Measurements from ENCODE around the gene ARL3.

The ARL3 gene

DNA sequence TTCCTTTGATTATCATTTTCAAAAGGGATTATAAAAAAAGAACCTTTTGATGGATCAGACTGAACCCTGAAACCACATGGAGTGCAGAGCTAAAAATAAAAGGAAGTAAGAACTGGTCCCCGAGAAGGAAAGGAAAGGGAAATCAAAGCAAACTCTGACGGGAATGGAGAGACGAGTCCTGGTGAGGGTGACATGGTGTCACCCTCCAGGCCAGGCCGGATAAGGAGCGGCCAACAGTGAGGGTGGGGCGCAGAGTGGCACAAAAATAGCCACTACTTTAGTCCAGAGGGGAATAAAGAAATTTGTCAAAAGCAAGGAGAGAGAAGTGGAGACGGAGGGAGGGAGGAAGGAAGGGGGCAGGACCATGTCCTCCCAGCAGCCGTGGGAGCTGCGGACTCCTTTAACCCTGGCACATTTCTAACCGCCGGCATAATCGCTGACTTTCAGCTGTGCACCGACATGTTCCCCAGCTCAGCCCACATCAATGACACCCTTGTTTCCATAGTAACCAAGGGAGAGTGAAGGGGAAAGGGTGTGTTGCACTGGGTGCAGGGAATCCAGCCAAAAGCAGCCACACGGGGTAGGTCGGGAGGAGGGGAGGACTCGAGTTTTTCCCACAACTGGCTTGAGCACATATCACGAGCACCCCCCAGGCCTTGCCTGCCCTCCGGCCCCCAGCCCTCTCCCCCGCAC, 40.2 kb downstream of the ARL3 start:
- Histone ChIP-seq H3K4me2 (ENCODE audit: insufficient read depth, low read length, poor library complexity, severe bottlenecking) (peak overlapping the region; percentile 38), H2AFZ (ENCODE audit: low read length) (peak overlapping the region; percentile 76), H2BK15ac (ENCODE audit: low read length) (peak overlapping the region; percentile 60), H4K8ac (ENCODE audit: low read depth, low read length) (no peak overlapping the region), H3K27me3 (ENCODE audit: control insufficient read depth in 3 of 3, insufficient read depth in 3 of 3, low read depth in 1 of 3, low read length in 3 of 3) (no peaks in the 10 kb centered on the region), H3K9ac (ENCODE audit: low read depth, low read length, poor library complexity) (peak overlapping the region; percentile 32), H3K14ac (ENCODE audit: low read length) (no peak overlapping the region), H3K4me3 (ENCODE audit: low read length in 2 of 2) (peak overlapping the region in 1 of 2 donors; percentile 41), H2BK120ac (ENCODE audit: low read depth, low read length) (no peak overlapping the region), H2AK5ac (ENCODE audit: low read depth, low read length) (no peak overlapping the region), H2BK12ac (ENCODE audit: low read length) (no peak overlapping the region), H3K18ac (ENCODE audit: low read length) (peak overlapping the region; percentile 86), H3K4ac (ENCODE audit: low read length) (no peak overlapping the region), H4K91ac (ENCODE audit: low read depth, low read length, poor library complexity) (no peak overlapping the region), H2BK5ac (ENCODE audit: low read length) (no peak overlapping the region), H3K27ac (replicated peaks; ENCODE audit: low read length) (peak overlapping the region; percentile 64), H3K23ac (ENCODE audit: low read depth, low read length, poor library complexity) (no peak overlapping the region), H3K79me1 (ENCODE audit: low read depth, low read length) (peaks cover 2% of the 10 kb centered on the region), H3K36me3 (replicated peaks in 1 of 2; ENCODE audit: control insufficient read depth in 2 of 2, insufficient read depth in 2 of 2, low read length in 2 of 2) (no peaks in the 10 kb centered on the region), H3K4me1 (ENCODE audit: control insufficient read depth in 2 of 2, insufficient read depth in 1 of 2, low read depth in 1 of 2, low read length in 2 of 2) (peaks cover 38 to 71% of the 10 kb centered on the region in 2 donors), H3K9me3 (replicated peaks in 1 of 2; ENCODE audit: control insufficient read depth in 2 of 2, insufficient read depth in 1 of 2, low read depth in 1 of 2, low read length in 2 of 2) (no peaks in the 10 kb centered on the region)
- WGBS, 2 donors (ENCODE audit: extremely low coverage in 2 of 2, insufficient read length in 2 of 2, insufficient replicate concordance in 1 of 2), result no CpG with 5 or more reads among the region's 19 CpGs
- DNase-seq (ENCODE audit: low spot score), result peak; percentile 57

DNA sequence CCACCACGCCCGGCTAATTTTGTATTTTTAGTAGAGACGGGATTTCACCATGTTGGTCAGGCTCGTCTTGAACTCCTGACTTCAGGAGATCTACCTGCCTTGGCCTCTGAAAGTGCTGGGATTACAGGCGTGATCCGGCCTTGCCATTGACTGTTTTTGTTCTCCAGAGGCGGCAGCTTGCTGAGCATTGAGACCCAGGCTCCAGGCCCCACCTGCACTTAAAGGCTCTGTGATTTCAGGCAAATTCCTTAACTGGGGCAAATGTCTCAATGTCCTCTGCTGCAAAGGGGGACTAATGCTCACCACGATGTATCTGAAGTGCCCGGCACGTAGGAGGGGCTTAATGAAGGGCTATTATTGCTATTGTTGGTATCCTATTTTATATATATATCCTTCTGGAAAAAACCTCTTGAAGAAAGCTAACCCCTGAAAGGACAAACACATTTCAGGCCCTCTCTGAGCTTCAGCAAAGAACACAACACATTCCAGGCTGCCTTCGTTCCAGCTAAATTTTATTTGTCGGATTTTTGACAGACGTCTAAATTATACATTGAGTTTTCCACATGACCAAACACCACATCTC, 40.9 kb downstream of the ARL3 start:
- Histone ChIP-seq H3K36me3 (replicated peaks in 1 of 2; ENCODE audit: control insufficient read depth in 2 of 2, insufficient read depth in 2 of 2, low read length in 2 of 2) (no peaks in the 10 kb centered on the region), H3K4me2 (ENCODE audit: insufficient read depth, low read length, poor library complexity, severe bottlenecking) (no peak overlapping the region), H3K9me3 (replicated peaks in 1 of 2; ENCODE audit: control insufficient read depth in 2 of 2, insufficient read depth in 1 of 2, low read depth in 1 of 2, low read length in 2 of 2) (no peaks in the 10 kb centered on the region), H2AFZ (ENCODE audit: low read length) (peak overlapping the region; percentile 76), H2BK15ac (ENCODE audit: low read length) (no peak overlapping the region), H3K4me1 (ENCODE audit: control insufficient read depth in 2 of 2, insufficient read depth in 1 of 2, low read depth in 1 of 2, low read length in 2 of 2) (peaks cover 33 to 71% of the 10 kb centered on the region in 2 donors), H2AK5ac (ENCODE audit: low read depth, low read length) (no peak overlapping the region), H3K4me3 (ENCODE audit: low read length in 2 of 2) (peak overlapping the region in 1 of 2 donors; percentile 41), H2BK120ac (ENCODE audit: low read depth, low read length) (no peak overlapping the region), H4K91ac (ENCODE audit: low read depth, low read length, poor library complexity) (no peak overlapping the region), H2BK12ac (ENCODE audit: low read length) (no peak overlapping the region), H3K4ac (ENCODE audit: low read length) (no peak overlapping the region), H3K79me1 (ENCODE audit: low read depth, low read length) (peaks cover 2% of the 10 kb centered on the region), H3K9ac (ENCODE audit: low read depth, low read length, poor library complexity) (no peak overlapping the region), H3K14ac (ENCODE audit: low read length) (no peak overlapping the region), H2BK5ac (ENCODE audit: low read length) (no peak overlapping the region), H3K27ac (replicated peaks; ENCODE audit: low read length) (no peak overlapping the region), H3K27me3 (ENCODE audit: control insufficient read depth in 3 of 3, insufficient read depth in 3 of 3, low read depth in 1 of 3, low read length in 3 of 3) (no peaks in the 10 kb centered on the region), H3K18ac (ENCODE audit: low read length) (no peak overlapping the region), H4K8ac (ENCODE audit: low read depth, low read length) (no peak overlapping the region), H3K23ac (ENCODE audit: low read depth, low read length, poor library complexity) (no peak overlapping the region)
- DNase-seq (ENCODE audit: low spot score), result no peak
- no CpG with 5 or more reads among the region's 13 CpGs for WGBS, 2 donors (ENCODE audit: extremely low coverage in 2 of 2, insufficient read length in 2 of 2, insufficient replicate concordance in 1 of 2)

DNA sequence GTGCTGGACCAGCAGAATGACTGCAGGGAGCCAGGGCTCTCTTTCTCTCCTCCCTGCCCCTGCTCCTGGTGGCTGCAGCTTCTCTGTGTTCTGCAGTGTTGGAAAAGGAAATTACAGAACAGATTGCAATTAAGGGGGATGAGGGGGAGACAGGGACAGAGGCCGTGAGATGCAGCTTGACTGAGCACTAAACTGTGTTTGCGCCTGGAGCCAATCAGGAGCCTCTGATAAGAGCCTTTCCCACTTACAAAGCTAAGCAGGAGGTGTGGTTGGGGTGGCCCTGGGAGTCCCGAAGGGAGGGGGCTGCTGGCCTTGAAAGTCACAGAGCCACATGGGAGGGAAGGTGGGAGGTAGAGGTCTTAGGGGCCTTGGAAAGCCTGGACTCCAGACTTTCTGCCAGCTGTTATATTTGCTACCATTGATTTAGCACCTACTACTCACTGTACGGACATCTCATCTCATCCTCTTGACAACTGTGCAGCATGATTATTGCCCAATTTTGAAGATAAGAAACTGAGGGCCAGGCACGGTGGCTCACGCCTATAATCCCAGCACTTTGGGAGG, 43.2 kb downstream of the ARL3 start:
- no peak overlapping the region for H3K4ac ChIP-seq (ENCODE audit: low read length)
- no peak overlapping the region for H3K4me2 ChIP-seq (ENCODE audit: insufficient read depth, low read length, poor library complexity, severe bottlenecking)
- no peaks in the 10 kb centered on the region for H3K27me3 ChIP-seq (ENCODE audit: control insufficient read depth in 3 of 3, insufficient read depth in 3 of 3, low read depth in 1 of 3, low read length in 3 of 3)
- no peak overlapping the region for H4K91ac ChIP-seq (ENCODE audit: low read depth, low read length, poor library complexity)
- no peak for DNase-seq (ENCODE audit: low spot score)
- no peak overlapping the region for H4K8ac ChIP-seq (ENCODE audit: low read depth, low read length)
- no peak overlapping the region for H3K23ac ChIP-seq (ENCODE audit: low read depth, low read length, poor library complexity)
- no peak overlapping the region for H3K14ac ChIP-seq (ENCODE audit: low read length)
- H3K4me1 ChIP-seq (ENCODE audit: control insufficient read depth in 2 of 2, insufficient read depth in 1 of 2, low read depth in 1 of 2, low read length in 2 of 2), result peaks cover 38 to 63% of the 10 kb centered on the region in 2 donors
- H2BK120ac ChIP-seq (ENCODE audit: low read depth, low read length), result no peak overlapping the region
- peak overlapping the region; percentile 29 for H2BK15ac ChIP-seq (ENCODE audit: low read length)
- H3K27ac ChIP-seq (replicated peaks; ENCODE audit: low read length), result no peak overlapping the region
- H3K4me3 ChIP-seq (ENCODE audit: low read length in 2 of 2), result no peak overlapping the region
- H3K9me3 ChIP-seq (replicated peaks in 1 of 2; ENCODE audit: control insufficient read depth in 2 of 2, insufficient read depth in 1 of 2, low read depth in 1 of 2, low read length in 2 of 2), result no peaks in the 10 kb centered on the region
- no peak overlapping the region for H2BK5ac ChIP-seq (ENCODE audit: low read length)
- H3K79me1 ChIP-seq (ENCODE audit: low read depth, low read length), result peaks cover 2% of the 10 kb centered on the region
- H3K18ac ChIP-seq (ENCODE audit: low read length), result no peak overlapping the region
- peak overlapping the region; percentile 33 for H2AFZ ChIP-seq (ENCODE audit: low read length)
- H3K9ac ChIP-seq (ENCODE audit: low read depth, low read length, poor library complexity), result no peak overlapping the region
- no peak overlapping the region for H2AK5ac ChIP-seq (ENCODE audit: low read depth, low read length)
- no CpG with 5 or more reads among the region's 6 CpGs for WGBS, 2 donors (ENCODE audit: extremely low coverage in 2 of 2, insufficient read length in 2 of 2, insufficient replicate concordance in 1 of 2)
- no peak overlapping the region for H2BK12ac ChIP-seq (ENCODE audit: low read length)
- no peaks in the 10 kb centered on the region for H3K36me3 ChIP-seq (replicated peaks in 1 of 2; ENCODE audit: control insufficient read depth in 2 of 2, insufficient read depth in 2 of 2, low read length in 2 of 2)

DNA sequence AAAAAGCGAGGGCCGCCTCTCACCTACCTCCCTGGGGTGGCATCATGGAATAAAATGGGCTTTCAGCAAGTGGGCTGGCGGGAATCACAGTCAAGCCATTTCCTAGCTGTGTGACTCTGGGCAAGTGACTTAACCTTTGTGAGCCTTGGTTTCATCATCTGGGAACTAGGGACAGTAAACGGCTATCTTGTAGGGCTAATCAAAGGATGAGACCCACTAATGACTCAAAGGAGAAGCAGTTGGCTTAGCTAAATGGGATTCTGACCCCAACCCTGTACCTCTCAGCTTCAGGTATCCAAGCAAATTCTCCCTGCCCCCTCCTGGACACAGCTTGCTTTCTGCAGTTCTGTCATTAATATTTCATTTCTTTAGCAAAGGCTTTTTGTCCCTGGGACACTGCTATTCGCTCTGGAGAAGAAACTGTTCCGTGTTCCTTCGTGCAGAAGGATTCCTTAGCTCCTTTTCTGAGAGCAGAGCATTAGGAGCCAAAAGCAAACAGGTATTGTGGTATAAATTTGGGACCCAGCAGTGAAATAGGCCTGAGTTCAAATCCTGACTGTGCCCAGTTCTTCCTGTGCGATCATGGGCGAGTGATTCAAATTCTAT, 44.0 kb downstream of the ARL3 start:
- Histone ChIP-seq H3K4me1 (ENCODE audit: control insufficient read depth in 2 of 2, insufficient read depth in 1 of 2, low read depth in 1 of 2, low read length in 2 of 2) (peaks cover 33 to 58% of the 10 kb centered on the region in 2 donors), H3K27ac (replicated peaks; ENCODE audit: low read length) (no peak overlapping the region), H3K36me3 (replicated peaks in 1 of 2; ENCODE audit: control insufficient read depth in 2 of 2, insufficient read depth in 2 of 2, low read length in 2 of 2) (no peaks in the 10 kb centered on the region)

More for the DNA sequence above, 44.0 kb downstream of the ARL3 start:
- Histone ChIP-seq H3K4me3 (ENCODE audit: low read length in 2 of 2) (no peak overlapping the region), H3K79me1 (ENCODE audit: low read depth, low read length) (peaks cover 2% of the 10 kb centered on the region), H3K27me3 (ENCODE audit: control insufficient read depth in 3 of 3, insufficient read depth in 3 of 3, low read depth in 1 of 3, low read length in 3 of 3) (no peaks in the 10 kb centered on the region), H3K9me3 (replicated peaks in 1 of 2; ENCODE audit: control insufficient read depth in 2 of 2, insufficient read depth in 1 of 2, low read depth in 1 of 2, low read length in 2 of 2) (no peaks in the 10 kb centered on the region), H3K18ac (ENCODE audit: low read length) (no peak overlapping the region), H2BK15ac (ENCODE audit: low read length) (no peak overlapping the region), H2AFZ (ENCODE audit: low read length) (peak overlapping the region; percentile 45), H4K8ac (ENCODE audit: low read depth, low read length) (no peak overlapping the region), H2BK5ac (ENCODE audit: low read length) (no peak overlapping the region), H3K23ac (ENCODE audit: low read depth, low read length, poor library complexity) (no peak overlapping the region), H2AK5ac (ENCODE audit: low read depth, low read length) (no peak overlapping the region), H2BK120ac (ENCODE audit: low read depth, low read length) (no peak overlapping the region), H2BK12ac (ENCODE audit: low read length) (no peak overlapping the region), H3K4me2 (ENCODE audit: insufficient read depth, low read length, poor library complexity, severe bottlenecking) (no peak overlapping the region), H3K14ac (ENCODE audit: low read length) (no peak overlapping the region), H3K4ac (ENCODE audit: low read length) (no peak overlapping the region), H3K9ac (ENCODE audit: low read depth, low read length, poor library complexity) (no peak overlapping the region), H4K91ac (ENCODE audit: low read depth, low read length, poor library complexity) (no peak overlapping the region)
- no CpG with 5 or more reads among the region's 9 CpGs for WGBS, 2 donors (ENCODE audit: extremely low coverage in 2 of 2, insufficient read length in 2 of 2, insufficient replicate concordance in 1 of 2)
- no peak for DNase-seq (ENCODE audit: low spot score)
